GM03348 (cell line): Measurements from ENCODE around the gene BLNK.

Experiments
- DNase-seq: peaks from one replicate; pipeline ENCODE4 v3.0.0; 2012; ENCODE audit warnings: low spot score

The BLNK gene

DNA sequence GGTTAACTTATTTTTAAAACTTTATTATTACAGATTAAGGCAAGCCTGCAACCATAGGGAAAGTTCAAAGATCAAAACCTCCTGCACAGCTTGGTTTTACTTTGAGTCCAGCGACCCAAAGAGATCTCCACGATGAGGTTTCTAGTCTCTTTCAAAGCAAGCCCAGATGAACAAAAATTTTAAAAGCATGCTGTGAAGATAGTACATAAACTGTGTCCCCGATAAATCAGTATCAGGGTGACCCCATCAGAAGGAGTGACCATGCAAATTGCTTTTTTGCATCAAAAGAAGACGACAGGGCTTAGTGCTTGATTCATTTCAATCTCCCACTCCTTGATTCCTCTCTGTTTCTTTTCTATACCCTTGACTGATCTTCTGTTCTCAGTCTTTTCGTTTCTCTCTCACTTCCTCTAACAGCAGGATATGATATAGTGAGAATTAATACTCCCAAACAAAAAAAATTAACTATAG lies 16.8 kb upstream of the BLNK start:
- DNase-seq: no peak

GRCh38 chr10:96287392-96288105 lies 16.2 kb upstream of the BLNK start:
- DNase-seq: no peak

- DNase-seq: no peak
Measured at GRCh38 chr10:96285331-96285752, 14.0 kb upstream of the BLNK start.

DNA sequence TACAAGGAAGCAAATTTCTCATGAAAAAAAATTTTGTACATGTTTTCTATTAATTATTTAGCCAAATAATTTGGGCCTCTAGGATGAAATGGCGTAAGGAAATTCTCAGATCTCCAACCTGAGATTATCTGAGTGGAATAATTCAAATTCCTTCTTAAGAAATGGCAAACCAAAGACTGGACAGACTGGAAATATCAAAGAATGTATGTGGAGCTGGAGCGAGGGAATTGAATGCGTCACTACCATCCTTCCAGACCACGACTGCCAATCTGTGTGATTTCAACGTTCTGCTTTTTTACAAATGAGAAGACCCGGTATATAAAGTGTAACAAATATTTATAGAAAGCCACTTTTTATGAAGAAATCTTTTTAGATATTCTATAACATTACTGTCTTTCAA lies 12.4 kb upstream of the BLNK start:
- no peak for DNase-seq

- no peak for DNase-seq
Measured at GRCh38 chr10:96283351-96283750, 12.0 kb upstream of the BLNK start.

- no peak for DNase-seq
Measured at GRCh38 chr10:96281444-96282029, 10.2 kb upstream of the BLNK start.

- no peak for DNase-seq
Measured at GRCh38 chr10:96280859-96281258, 9.5 kb upstream of the BLNK start.

DNA sequence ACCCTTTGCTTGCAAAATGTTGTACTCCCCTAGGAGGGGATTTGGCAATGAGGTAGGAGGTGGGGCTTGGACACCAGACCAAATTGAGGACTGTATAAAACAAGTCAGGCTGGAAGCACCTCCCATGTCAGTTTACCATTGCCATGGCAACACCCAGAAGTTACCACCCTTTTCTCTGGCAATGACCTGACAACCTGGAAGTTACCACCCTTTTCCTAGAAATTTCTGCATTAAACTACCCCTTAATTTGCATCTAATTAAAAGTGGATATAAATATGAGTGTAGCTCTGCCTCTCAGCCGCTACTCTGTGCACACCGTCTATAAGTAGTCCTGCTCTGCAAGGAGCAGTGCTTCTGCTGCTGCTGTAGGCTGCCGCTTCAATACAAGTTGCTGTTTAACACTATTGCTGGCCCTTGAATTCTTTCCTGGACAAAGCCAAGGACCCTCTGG lies 7.8 kb upstream of the BLNK start:
- DNase-seq: no peak

- DNase-seq: no peak
Measured at GRCh38 chr10:96276831-96277230, 5.5 kb upstream of the BLNK start.

- no peak for DNase-seq
Measured at GRCh38 chr10:96276426-96276825, 5.1 kb upstream of the BLNK start.

- no peak for DNase-seq
Measured at GRCh38 chr10:96275685-96276418, 4.5 kb upstream of the BLNK start.

- no peak for DNase-seq
Measured at GRCh38 chr10:96272316-96273280, 1.2 kb upstream of the BLNK start.

DNA sequence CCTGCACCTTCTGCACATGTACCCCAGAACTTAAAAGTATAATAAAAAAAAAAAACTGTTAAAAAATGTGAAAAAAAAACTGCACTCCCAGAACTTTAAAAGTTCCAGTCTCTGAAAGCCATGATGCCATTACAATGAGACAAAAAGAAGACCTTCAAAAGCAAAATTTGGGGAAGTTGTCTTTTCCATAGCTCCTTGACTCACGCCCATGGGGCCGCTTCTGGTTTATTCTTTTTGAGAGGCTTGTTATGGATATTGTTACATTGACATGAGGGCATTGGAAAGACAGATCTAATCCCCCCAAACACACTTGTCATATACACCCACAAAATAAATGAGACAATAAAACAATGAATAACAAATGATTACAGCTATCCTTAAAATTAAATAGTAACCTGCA lies 798 bp downstream of the BLNK start:
- DNase-seq: no peak

DNA sequence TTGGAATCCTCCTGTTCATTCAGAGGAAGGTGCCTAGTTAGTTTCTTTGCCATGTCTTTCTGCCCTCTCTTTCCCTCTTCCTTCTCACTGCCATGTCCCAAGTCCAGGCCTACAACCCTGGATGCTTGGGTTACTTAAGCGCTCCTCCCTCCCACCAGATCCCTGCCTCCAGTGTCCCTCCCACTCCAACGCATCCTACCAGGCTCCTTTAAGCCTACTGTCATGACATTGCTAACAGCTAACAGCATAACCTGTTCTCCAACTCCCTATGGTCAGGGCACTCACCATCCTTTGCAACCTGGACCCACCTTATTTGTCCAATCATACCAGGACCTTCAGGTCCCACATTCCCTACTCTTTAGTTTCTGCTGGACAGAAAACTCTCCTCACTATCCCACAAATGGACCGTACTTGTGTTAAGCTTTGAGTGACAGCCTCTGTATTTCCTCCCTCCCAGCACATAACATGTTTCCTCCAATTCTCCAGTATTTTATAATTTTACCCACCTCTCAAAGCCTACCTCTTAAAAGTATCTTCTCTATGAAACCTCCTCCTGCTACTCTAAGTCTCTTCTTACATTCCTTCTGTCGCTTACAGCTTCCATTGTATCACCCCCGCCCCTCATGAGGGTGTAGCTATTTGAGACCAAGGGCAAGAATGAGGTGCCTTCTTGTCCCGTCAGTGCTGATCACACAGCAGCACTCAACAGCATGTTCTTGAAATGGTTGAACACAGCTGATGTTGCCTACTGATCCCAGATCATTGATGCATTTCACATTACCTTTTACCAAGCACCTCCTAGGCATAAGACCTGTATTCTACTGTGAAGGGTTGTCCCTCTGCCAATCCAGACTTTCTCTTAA lies 1.7 kb downstream of the BLNK start:
- DNase-seq: no peak

- no peak for DNase-seq
Measured at GRCh38 chr10:96268341-96268909, 2.9 kb downstream of the BLNK start.

DNA sequence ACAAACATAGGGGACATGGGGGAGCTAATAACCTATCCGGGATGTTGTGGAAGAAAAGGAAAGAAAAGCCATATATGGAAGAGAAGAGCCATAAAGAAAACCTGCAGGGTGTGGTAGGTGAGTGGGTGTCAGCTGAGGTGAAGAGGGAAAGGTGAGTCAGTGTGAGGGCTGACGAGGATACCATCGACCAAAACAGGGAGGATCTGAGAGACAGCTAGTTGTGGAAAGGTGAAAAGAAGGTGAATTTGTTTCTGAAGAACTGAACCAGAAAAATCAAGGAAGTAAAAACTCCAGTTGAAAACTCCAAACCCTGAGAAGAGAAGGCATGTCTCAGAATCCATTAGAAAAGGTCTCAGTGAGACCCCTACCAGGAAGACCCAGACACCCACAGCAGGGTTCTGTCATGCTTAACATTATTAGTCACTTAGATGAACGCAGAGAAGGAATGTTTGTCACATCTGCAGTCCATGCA lies 4.1 kb downstream of the BLNK start:
- DNase-seq: no peak

- no peak for DNase-seq
Measured at GRCh38 chr10:96266118-96266770, 5.1 kb downstream of the BLNK start.

GRCh38 chr10:96264938-96265337 lies 6.4 kb downstream of the BLNK start:
- no peak for DNase-seq

DNA sequence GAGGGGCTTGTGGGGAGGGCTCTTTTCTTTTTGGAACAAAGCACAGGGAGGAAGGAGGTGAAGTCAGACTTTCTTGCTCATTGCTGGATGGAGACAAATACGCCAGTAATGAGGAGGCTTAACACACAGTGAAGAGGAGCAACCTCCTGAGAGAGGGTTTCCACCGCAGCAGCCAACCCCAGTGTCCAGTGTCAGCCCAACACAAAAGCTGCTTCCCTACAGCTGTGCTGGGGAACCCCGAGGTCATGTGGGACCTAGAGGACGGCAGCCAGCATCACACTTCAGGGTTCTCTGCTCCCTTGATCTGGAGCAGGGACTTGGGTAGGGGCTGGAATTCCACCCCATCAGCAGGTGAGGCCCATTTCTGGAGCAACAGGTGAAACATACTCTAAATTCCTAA lies 7.7 kb downstream of the BLNK start:
- DNase-seq: no peak

GRCh38 chr10:96263176-96263575 lies 8.2 kb downstream of the BLNK start:
- no peak for DNase-seq
